ENCODE measurements around the gene HYI.
"Not testable (repeated sequence)": the region's sequence is repeated elsewhere in the genome, so short reads cannot be mapped to it uniquely, and the experiment has no call there.

The HYI gene

DNA sequence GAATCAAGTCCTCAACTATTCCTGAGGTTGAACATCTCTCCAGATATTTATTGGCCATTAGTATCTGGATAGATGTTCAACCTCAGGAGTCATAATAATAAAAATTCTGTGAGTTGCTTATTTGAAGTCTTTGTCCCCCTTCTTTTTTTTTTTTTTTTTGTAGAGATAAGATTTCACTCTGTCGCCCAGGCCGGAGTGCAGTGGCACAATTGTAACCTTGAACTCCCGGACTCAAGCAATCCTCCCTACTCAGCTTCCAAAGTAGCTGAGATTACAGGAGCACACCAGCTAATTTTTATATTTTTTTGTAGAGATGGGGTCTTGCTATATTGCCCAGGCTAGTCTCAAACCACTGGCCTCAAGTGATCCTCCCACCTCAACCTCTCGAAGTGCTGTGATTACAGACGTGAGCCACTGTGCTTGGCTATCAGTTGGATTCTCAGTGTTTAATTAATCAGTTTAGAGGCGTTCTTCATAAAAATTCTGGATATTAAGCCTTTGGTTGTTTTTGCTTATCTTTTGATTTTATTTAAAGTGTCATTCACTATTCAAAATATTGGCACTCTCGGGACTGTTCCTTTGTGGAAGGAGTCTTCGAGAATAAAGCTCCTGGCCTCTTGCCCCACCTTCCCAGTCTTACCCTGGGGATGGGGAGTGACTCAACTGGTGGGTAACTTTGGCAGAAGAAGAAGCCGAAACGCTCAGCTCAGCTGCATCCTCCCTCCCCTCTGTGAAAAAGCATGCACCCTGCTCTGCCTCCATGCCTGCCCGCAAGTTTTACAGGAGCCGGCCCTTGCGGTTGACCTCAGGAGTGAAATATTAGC lies 11.2 kb upstream of the HYI start:
- no peak for DNase-seq

DNA sequence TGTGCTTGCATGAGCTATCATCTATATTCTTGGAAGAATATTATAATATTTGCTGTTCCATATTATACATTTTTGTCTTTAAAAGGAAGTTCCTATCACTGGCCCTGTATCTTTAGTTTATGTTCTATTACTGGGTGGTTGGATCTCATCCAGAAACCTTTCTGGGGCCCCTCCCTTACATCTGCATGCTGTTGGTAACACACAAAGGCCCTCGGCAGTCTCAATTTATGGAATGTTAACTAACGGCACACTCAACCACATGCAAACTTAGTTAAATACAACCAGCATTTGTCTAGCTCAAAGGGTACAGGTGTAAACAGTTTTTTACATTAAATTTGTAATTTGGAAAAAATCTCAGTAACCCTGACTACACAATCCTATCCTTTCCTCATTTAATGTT lies 9.7 kb upstream of the HYI start:
- DNase-seq = no peak

DNA sequence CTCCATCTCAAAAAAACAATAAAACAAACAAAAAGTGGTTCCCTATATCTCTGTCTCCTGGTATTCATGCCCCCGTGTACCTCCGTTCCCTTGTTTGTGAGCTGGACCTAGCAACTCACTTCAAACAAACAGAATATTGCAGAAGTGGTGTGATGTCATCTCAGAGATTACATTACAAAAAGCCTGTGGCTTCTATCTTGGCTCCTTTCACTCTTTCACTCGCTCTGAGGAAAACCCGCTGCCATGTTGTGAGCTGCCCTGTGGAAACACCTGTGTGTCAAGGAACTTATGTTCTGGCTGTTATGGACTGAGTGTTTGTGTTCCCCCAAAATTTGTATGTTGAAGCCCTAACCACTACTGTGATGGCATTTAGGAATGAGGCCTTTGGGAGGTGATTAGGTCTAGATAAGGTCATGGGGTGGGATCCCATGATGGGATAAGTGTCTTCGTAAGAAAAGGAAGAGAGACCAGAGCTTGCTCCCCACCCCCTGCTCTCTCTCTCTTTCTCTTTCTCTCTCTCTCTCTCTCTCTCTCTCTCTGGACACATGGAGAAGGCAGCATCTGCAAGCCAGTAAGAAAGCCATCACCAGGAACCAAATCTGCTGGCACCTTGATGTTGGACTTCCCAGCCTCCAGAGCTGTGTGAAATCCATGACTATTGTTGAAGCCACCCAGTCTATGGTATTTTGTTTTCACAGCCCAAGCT lies 7.4 kb upstream of the HYI start:
- DNase-seq = no peak

DNA sequence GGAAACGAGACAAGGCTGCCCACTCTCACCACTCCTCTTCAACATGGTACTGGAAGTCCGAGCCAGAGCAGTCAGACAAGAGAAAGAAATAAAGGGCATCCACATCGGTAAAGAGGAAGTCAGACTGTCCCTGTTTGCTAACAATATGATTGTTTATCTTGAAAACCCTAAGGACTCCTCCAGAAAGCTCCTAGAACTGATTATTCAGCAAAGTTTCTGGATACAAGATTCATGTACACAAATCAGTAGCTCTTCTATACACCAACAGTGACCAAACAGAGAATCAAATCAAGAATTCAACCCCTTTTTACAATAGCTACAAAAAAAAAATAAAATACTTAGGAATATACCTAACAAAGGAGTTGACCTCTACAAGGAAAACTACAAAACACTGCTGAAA lies 4.6 kb upstream of the HYI start:
- not testable (repeated sequence) for DNase-seq

DNA sequence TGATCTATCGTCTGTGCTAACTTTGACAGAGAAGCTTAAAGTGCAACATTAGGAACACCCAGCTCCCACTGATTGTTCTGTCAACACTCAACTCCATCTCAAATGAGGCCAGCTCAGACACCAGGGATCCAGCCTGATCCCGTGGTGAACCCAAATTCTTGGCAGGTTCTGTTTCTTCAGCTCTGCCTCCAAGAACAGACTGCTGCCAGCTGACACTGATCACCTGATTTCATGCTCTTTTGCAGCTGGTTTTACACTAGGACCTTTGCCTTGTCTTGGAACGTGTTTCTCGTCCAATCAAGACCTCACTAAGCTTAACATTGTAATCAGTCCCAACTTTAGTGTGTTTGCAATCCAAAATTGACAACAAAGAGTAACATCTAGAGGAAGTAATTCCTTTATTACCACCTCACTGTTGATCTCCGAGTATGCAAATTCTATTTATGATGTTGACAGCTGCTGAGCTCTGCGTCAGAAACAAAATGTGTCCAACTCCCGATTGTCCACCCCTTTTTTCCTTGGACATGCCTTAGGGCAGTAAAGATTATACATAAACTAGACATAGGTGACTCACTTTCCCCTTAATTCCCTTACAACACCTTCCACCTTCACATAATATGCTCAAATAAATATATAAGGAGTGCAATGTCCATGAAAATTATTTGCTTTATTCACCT lies 1.6 kb upstream of the HYI start:
- no peak for DNase-seq

DNA sequence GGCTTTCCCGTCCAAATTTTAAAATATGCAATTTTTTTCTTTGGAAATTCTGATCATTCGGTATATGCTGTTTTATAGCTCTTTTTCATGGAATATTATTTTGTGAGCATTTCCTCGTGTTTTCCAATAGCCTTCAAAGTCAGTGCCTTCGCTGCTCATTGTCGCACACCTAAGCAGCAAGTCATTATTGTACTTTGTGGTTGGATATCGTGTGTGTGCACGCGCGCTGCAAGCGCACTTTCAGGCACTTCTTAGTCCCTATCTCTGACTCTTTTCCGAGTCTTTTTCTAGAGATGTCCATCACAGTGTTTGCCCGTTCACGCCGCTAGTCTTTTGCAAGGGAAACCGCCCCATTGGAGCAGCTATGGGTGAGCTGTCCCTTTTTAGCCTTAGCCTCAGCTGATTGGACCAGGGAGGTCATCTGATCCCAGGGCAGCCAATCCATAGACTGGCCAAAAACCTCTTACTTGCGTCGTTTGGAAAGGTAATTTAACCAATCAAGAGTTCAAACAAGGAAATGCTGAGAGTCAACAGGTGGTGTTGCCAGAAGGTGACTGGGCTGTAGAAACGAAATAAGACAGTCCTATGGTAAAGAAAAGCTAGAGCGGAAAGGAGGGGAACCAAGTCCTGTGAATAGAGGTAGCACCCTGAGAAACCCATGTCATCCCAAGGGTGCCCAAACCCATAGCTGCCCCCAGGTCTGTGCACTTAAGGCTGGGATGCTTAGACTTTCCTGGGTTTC lies 710 bp upstream of the HYI start:
- DNase-seq = peak; percentile 43

DNA sequence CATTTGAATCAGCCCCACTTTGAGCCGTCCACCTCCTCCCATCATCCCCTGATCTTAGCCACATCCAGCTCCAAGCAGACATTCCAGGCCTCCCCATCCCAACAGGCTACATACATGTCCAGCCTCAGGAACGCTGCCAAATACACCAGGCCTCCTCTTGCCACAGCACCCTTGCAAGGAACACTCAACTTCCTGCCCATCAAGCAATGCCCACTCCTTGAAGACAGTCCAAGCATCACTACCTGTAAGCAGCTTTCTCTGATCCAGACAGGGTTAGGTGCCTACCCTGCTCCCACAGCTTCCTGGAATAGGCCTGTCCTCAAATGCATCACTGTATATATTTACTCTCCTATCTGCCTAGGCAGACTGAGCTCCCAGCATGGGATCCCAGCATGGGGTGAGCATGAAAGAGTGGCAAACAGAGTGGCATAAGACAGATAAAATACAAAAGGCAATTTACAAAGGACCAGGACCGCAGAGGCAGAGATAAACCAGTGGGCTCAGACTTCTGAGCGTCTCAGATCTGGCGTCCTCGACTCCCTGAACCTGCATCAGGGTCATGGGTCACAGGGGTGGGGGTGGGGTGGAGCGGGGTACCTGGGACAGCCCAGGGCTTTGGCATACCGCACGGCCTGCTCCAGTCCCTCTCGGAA lies 816 bp downstream of the HYI start:
- no peak for DNase-seq

DNA sequence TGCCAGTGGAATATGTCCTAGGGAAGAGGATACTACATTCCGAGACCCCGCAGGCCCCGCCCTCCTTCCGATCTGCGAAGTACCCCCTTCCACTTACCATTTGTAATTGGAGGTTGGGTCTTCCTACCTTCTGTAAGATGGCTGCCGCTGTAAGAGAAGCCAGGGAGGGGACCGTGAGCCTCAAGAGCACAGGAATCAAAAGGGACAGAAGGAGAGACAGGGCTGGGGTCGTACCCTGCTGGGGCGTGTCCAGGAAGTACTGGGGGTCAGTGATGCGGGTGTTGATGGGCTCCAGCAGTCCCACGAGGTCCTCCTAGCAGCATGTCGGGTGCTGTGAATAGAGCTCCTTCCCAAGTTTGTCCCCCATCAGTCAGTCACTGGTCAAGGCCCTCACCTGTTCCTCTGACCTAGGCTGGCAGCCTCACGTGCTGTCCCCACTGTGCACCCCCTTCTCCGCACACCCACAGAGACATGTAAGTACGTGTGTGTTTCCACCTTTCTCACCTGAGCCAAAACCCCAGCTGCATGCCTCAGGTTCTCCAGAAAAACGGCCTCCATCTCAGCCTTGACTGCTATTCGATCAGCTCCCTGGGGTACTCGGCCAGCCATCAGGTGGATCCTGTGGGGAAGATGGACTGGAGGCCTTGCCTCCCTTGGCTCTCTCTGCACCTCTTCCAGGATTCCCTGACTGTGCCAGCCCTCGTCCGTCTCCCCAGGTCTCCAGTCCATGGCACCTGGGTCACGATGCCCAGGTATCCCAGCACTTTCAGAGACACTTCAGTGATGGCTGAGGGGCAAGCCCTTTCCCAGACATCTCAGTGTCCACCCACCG lies 1.8 kb downstream of the HYI start:
- no peak for DNase-seq

DNA sequence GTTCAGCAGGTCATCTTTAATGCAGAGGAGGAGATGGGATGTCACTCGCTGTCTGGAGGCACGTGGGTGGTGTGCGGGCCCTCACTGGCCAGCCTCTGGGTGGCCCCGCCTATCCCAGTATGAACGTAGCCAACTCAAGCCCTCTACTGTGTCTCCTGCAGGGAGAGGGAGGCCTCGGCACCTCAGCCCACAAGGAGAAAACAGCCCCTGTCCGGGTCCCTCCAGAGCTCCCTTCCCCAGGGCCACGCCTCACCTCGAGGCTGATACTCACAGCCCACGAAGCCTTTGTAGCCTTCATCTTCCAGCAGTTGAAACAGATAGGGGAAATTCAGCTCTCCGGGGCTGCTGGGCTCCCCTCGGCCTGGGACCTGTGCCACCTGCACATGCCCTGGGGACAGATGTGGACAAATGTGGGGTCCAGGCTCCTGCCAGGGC lies 2.6 kb downstream of the HYI start:
- DNase-seq = no peak

DNA sequence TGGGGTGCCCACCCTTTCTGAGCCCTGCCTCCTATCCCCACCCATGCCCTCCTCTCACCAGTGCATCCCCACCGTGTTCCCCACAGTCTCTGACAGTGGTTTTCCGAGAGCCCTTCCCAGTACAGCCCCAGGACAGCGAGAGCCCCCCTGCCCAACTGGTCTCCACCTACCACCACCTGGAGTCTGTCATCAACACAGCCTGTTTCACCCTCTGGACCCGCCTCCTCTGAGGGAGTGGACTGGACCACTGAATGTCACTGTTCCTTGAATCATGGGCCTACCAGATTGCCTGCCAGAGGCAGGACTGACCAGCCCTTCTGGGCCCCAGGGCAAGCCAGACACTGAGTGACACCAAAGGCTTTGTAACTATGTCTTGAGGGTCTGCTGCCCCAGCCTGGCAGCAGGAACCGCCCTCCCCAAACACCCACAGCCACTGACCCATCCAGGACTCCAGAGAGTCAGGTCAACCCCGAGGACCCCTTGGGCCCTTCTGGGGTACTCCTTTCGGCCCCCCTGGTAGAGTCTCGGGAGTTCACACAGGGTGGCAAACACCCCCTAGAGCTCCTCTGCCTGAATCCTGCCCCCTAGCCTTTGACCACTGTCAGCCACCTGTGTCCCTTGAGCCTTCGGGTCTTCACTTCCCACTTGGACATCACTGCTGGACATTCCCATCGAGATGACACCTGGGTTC lies 3.3 kb downstream of the HYI start:
- no peak for DNase-seq

DNA sequence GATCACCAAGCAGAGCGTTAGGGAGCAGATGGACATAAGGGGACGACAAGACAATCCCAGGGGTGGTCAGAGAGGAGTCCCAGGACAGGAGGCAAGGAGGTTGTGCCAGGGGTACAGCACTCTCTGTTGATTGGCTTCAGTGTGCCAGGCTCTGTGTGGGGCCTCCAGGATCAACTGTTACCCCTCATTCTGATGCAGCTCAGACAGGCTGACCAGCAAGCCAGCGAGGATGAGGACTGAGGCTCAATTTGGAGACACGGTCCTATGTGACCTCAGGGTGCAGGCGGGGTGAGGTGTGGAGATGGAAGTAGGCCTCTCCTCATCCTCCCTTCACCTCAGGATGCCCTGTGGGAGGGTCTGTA lies 4.0 kb downstream of the HYI start:
- no peak for DNase-seq

DNA sequence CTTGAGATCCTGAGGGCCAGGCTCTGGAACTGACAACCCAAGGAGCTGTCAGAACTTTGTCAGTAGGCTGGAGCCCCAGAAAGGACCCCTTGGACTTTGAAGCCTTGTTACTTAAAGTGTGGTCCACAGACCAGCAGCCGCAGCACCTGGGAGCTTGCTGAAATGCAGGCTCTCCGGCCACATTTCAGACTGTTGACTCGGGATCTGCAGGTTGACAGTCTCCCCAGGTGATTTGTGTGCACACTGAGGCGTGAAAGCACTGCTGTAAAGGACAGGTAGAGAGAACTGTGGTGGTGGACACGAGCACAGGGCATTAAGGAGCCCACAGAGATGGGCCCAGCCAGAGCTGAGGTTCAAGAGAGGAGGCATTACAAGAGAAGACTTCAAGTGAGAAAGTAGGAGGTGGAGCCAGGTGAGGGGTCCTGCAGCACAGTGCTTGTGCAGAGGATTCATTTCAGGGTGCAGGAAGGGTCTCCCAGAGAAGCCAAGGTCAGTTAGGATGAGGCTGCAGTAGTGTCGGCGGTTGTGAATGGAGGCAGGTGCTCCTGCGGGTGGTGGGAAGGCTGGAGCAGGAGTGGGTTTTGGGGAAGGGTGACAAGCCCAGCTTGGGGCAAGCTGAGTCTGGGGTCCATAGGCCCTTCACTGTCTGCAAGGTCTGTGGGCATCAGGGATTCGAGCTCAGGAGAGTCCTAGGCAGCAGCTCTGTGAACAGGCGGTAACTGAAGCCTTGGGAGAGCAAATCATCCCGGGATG lies 4.6 kb downstream of the HYI start:
- no peak for DNase-seq

DNA sequence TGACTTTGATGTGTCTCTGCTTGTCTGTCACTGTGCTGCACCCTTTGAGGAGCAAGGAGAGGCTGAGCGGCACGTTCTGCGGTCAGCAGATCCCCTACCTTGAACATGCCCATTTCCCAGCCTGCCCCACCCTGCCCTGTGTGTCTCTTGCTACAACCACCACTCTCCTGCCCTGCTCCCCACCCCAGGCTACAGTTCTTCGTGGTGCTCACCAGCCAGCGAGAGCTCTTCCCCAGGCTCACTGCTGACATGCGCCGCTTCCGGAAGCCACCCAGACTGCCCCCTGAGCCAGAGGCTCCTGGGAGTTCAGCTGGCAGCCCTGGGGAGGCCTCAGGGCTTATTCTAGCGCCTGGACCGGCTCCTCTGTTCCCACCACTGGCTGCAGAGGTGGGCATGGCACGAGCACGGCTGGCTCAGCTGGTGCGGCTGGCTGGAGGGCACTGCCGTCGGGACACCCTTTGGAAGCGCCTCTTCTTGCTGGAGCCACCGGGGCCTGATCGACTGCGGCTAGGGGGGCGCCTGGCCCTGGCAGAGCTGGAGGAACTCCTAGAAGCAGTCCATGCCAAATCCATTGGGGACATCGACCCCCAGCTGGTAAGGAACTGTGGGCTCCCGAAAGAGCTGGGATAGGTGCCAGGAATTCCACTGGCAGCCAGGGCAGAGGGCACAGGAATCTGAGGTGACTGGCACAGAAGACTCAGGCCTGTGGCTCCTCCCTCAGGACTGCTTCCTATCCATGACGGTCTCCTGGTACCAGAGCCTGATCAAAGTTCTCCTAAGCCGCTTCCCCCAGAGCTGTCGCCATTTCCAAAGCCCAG lies 5.6 kb downstream of the HYI start:
- DNase-seq = no peak

DNA sequence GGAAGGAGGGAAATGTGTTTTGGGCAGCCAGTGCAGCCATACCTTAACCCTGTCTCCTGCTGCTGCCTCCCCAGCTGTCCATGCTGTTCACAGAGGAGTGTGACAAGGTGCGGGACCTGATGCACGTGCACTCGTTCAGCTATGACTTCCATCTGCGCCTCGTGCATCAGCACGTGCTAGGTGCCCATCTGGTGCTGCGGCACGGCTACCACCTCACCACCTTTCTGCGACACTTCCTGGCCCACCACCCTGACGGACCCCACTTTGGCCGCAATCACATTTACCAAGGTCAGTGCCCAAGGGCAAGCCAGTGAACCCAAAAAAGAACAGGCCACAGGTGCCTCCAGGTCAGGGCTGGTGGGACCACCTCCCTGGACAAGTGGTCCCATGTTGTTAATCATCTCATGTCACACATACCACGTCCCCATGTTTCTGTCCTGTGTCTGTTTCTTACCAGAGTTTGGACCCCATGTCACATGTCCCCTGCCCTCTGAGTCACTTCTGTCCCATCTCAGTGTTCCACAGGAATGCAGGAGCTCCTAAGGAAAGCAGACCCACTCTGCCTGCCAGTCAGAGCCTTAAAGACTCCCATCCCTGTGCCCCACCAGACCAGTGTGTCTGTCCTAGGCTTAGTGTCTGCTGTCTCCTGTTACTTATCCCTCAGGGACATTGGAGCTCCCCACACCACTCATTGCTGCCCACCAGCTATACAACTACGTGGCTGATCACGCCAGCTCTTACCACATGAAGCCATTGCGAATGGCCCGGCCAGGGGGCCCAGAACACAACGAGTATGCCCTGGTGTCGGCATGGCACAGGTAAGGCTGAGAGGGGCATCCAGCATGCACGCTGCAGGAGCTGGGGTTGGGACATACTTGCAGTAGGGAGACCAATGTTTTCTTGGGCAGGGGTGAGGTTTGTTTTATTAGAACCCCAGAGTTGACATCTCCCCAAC lies 6.6 kb downstream of the HYI start:
- no peak for DNase-seq

DNA sequence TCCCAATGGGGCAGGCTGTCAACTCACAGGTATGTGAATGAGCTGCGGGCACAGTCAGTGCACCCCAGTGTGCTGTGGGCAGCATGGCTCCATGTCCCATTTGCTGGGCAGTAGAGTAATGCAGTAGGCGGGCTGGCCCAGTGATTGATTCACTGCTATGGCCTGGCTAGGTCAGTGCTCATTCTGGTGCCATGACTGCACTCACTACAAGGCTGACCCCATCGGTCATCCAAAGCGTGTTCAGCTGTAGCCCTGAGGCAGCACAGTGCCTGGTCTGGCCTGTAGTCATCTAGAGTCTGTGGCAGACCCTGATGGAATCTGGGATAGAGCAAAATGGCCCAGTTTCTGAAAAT lies 7.4 kb downstream of the HYI start:
- DNase-seq = no peak

DNA sequence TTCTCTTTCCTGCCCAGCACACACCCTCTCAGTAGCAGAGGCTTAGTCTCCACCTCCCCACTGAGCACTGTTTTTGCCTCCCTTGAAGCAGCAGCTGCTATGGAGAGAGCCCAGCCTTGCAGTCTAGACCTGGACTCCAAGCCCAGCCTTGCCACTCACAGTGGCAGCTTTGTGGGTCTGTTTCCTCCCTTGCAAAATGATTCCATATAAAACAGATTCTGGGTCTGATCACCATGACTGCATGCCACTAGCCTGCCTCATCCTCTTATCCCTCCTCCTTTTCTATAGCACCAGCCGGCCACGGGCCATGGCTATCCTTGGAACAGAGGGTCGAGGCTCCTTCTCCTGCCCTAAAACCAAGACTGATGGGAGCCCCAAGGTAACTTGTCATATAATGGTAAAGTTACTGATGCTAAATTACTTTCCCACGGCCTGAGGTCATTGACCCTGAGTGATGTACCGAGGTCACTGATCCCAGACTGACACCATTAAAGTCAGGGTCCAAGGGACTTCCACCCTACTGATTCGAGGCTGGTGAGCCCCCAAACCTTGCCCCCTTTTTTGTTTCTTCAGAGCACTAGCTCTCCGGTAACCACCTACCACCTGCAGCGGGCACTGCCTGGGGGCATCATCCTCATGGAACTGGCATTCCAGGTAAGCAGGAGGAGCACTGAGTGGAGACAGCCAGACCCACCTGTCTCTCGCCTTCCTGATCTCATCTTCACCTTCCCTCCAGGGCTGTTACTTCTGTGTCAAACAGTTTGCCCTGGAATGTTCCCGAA lies 7.9 kb downstream of the HYI start:
- DNase-seq = no peak

DNA sequence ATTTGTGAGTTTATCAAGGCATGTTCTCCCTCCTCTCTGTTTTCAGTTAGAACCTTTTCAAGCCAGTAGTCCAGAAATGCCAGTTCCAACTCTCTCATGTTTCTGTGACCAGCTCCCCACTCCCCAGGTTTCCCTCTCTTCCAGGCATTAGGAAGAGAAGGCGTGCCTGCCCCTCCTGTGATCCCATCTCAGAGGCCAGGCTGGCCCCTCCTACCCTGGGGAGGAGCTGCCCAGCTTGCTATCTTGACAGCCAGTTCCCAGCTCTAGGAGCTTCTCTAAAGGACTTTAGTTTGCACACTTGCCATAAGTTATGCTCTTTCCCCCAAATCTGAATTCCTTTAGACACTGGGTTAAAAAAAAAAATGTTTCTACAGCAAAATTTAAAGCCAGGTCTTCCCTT lies 8.9 kb downstream of the HYI start:
- no peak for DNase-seq
